Upper lobe of left lung (tissue), 6 donors: ENCODE results near the gene CNST. TPM values are rescaled to one million over a fixed set of nuclear protein-coding genes. Genes with fewer than 3 reads are reported as not detected.
A peak's percentile ranks its signal among the peaks of the same experiment; 100 is the strongest.
"Not testable (repeated sequence)": the region's sequence is repeated elsewhere in the genome, so short reads cannot be mapped to it uniquely, and the experiment has no call there.

ENCODE experiments used
- ATAC-seq, 2 donors: fragments of 200-7000 bp; cut with Tn5 transposase; one replicate each; pipeline ENCODE4 v1.9.1; 2022; ENCODE audit warnings: mild to moderate bottlenecking in 2 of 2, moderate library complexity in 2 of 2; ENCODE audit not compliant: low FRiP score in 2 of 2
- DNase-seq, 2 donors: peaks; one replicate each; pipeline ENCODE4 v3.0.0-alpha.2; 2019 to 2020
- H3K27ac ChIP-seq, 4 donors: fragments of 200-600 bp; sonication (generic); one replicate each; pipeline ENCODE4 v1.5.1; 2016 to 2019
- H3K27me3 ChIP-seq, 4 donors: fragments of 200-600 bp; sonication (generic); one replicate each; pipeline ENCODE4 v1.5.1; 2017 to 2019
- H3K36me3 ChIP-seq, 4 donors: fragments of 200-600 bp; sonication (generic); one replicate each; pipeline ENCODE4 v1.5.1; 2016 to 2019
- H3K4me1 ChIP-seq, 4 donors: fragments of 200-600 bp; sonication (generic); one replicate each; pipeline ENCODE4 v1.5.1; 2018 to 2019
- H3K4me3 ChIP-seq, 4 donors: fragments of 200-600 bp; sonication (generic); one replicate each; pipeline ENCODE4 v1.5.1; 2017 to 2019; ENCODE audit warnings: mild to moderate bottlenecking in 2 of 4, moderate library complexity in 1 of 4
- H3K9me3 ChIP-seq, 4 donors: fragments of 200-600 bp; sonication (generic); one replicate each; pipeline ENCODE4 v1.5.1; 2018 to 2019
- CTCF ChIP-seq, 6 experiments: fragments of 450-650 bp in 4 of 6; fragments of 200-600 bp in 2 of 6; sonication (generic) in 2 of 6; IDR thresholded peaks; one replicate each; pipeline ENCODE4 v1.5.1; 2016 to 2019; ENCODE audit warnings: antibody characterized with exemption in 6 of 6
- EP300 ChIP-seq, 4 donors: sonication (generic); formaldehyde crosslinking; IDR thresholded peaks; one replicate each; pipeline ENCODE4 v1.5.1; 2017; ENCODE audit warnings: antibody characterized with exemption in 4 of 4, control low read depth in 2 of 4
- POLR2A ChIP-seq, 4 donors: fragments of 450-650 bp; IDR thresholded peaks; one replicate each; pipeline ENCODE4 v1.5.1; 2016 to 2017; ENCODE audit warnings: antibody characterized with exemption in 4 of 4, mild to moderate bottlenecking in 2 of 4
- POLR2AphosphoS5 ChIP-seq, 2 donors: sonication (generic); formaldehyde crosslinking; IDR thresholded peaks; one replicate each; pipeline ENCODE4 v1.5.1; 2017; ENCODE audit warnings: antibody characterized with exemption in 2 of 2
- WGBS, 2 donors: methylation state at CpG; one replicate each; pipeline ENCODE4 v1.1.5; 2017 to 2018; 5-methylcytosine and 5-hydroxymethylcytosine counted together
- total RNA-seq, 6 donors: library from RNA; depleted of rRNA in 4 of 6; stranded (reverse); fragments of >200 nt in 4 of 6; gene quantifications; one replicate each; pipeline versions ENCODE4 v1.1.0 to v1.2.1, GENCODE V29; 2016 to 2021
- donor health status: DM: no; HTN: no; CAD: no; lungs with moderate emphysema.
- donor health status: DM: no; HTN: yes; CAD: no; lungs with severe emphysema.

The CNST gene
- total RNA-seq, 6 donors from 2014 or later, result 22.1 to 40.1 (median 29.2) TPM

GRCh38 chr1:246587032-246587431, 20.8 kb downstream of the CNST start:
- WGBS, 2 donors, result 73 to 81% methylated on average over 3 of the region's 3 CpGs
- TF ChIP-seq EP300 (IDR thresholded peaks at IDR 0.05) (no peak), CTCF (IDR thresholded peaks at IDR 0.05) (no peak), POLR2A (IDR thresholded peaks at IDR 0.05) (no peak), POLR2AphosphoS5 (IDR thresholded peaks at IDR 0.05) (no peak)
- no peak overlapping the region for H3K4me3 ChIP-seq
- H3K9me3 ChIP-seq, result no peaks in the 10 kb centered on the region
- H3K27ac ChIP-seq, result peak overlapping the region; percentile 28 to 57 (median 46)
- peaks cover 31 to 43% (median 35%) of the 10 kb centered on the region in 4 donors for H3K4me1 ChIP-seq
- H3K36me3 ChIP-seq, result peaks cover 0 to 4% (median 2%) of the 10 kb centered on the region in 4 donors
- H3K27me3 ChIP-seq, result no peaks in the 10 kb centered on the region
- ATAC-seq, result no peak
- no peak for DNase-seq

- peaks cover 26 to 39% (median 29%) of the 10 kb centered on the region in 4 donors for H3K4me1 ChIP-seq
- H3K9me3 ChIP-seq, result no peaks in the 10 kb centered on the region
- TF ChIP-seq EP300 (IDR thresholded peaks at IDR 0.05) (no peak), CTCF (IDR thresholded peaks at IDR 0.05) (no peak), POLR2A (IDR thresholded peaks at IDR 0.05) (no peak), POLR2AphosphoS5 (IDR thresholded peaks at IDR 0.05) (no peak)
- 59 to 61% methylated on average over 3 of the region's 3 CpGs for WGBS, 2 donors
- H3K36me3 ChIP-seq, result peaks cover 0 to 9% (median 3%) of the 10 kb centered on the region in 4 donors
- peak in 1 of 2 donors; percentile 71 for ATAC-seq
- H3K27ac ChIP-seq, result peak overlapping the region; percentile 28 to 57 (median 46)
- no peaks in the 10 kb centered on the region for H3K27me3 ChIP-seq
- DNase-seq, result no peak
- no peak overlapping the region for H3K4me3 ChIP-seq
These were observed 21.4 kb downstream of the CNST start for GRCh38 chr1:246587606-246588005.

- no peak overlapping the region for H3K4me3 ChIP-seq
- no peak for DNase-seq
- 61 to 73% methylated on average over 2 of the region's 2 CpGs for WGBS, 2 donors
- H3K4me1 ChIP-seq, result peaks cover 19 to 32% (median 23%) of the 10 kb centered on the region in 4 donors
- no peaks in the 10 kb centered on the region for H3K9me3 ChIP-seq
- H3K27me3 ChIP-seq, result no peaks in the 10 kb centered on the region
- ATAC-seq, result no peak
- H3K27ac ChIP-seq, result peak overlapping the region; percentile 28 to 57 (median 46)
- TF ChIP-seq EP300 (IDR thresholded peaks at IDR 0.05), result no peak
- TF ChIP-seq POLR2A (IDR thresholded peaks at IDR 0.05), result no peak
- no peak for TF ChIP-seq CTCF (IDR thresholded peaks at IDR 0.05)
- TF ChIP-seq POLR2AphosphoS5 (IDR thresholded peaks at IDR 0.05), result no peak
- peaks cover 0 to 12% (median 3%) of the 10 kb centered on the region in 4 donors for H3K36me3 ChIP-seq
These were observed 22.0 kb downstream of the CNST start for GRCh38 chr1:246588159-246588721.

GRCh38 chr1:246589919-246590318, 23.7 kb downstream of the CNST start:
- not testable (repeated sequence) for DNase-seq, ATAC-seq, H3K9me3 ChIP-seq, H3K4me3 ChIP-seq, H3K27ac ChIP-seq, H3K27me3 ChIP-seq
- Histone ChIP-seq H3K4me1 (peaks cover 5 to 15% (median 14%) of the 10 kb centered on the region in 4 donors), H3K36me3 (peaks cover 0 to 15% (median 3%) of the 10 kb centered on the region in 4 donors)
- WGBS, 2 donors, result 95 to 98% methylated on average over 10 of the region's 10 CpGs

- TF ChIP-seq POLR2A (IDR thresholded peaks at IDR 0.05) (no peak), EP300 (IDR thresholded peaks at IDR 0.05) (no peak), CTCF (IDR thresholded peaks at IDR 0.05) (no peak), POLR2AphosphoS5 (IDR thresholded peaks at IDR 0.05) (no peak)
- H3K4me1 ChIP-seq, result peaks cover 0 to 15% (median 10%) of the 10 kb centered on the region in 4 donors
- no peak overlapping the region for H3K4me3 ChIP-seq
- H3K9me3 ChIP-seq, result no peaks in the 10 kb centered on the region
- no peak for DNase-seq
- H3K27ac ChIP-seq, result no peak overlapping the region
- H3K36me3 ChIP-seq, result peaks cover 0 to 15% (median 3%) of the 10 kb centered on the region in 4 donors
- no peaks in the 10 kb centered on the region for H3K27me3 ChIP-seq
- ATAC-seq, result no peak
These were observed 24.8 kb downstream of the CNST start for GRCh38 chr1:246591047-246591446.
